K562 (cell line): ENCODE data around the gene FAM200B. TPM values are rescaled to one million over a fixed set of nuclear protein-coding genes. Genes with fewer than 3 reads are reported as not detected.

Experiments used
- CCNT2 ChIP-seq: IDR thresholded peaks from 2 replicates; pipeline ENCODE4 v1.6.1; 2011; ENCODE audit warnings: borderline replicate concordance, low read depth, mild to moderate bottlenecking, moderate library complexity, mixed read lengths, low read length; ENCODE audit not compliant: insufficient read length; ENCODE audit errors: extremely low read depth
- FIP1L1 ChIP-seq: fragments of 200-400 bp; formaldehyde crosslinking; IDR thresholded peaks from 2 replicates; pipeline ENCODE4 v1.6.1; 2018; ENCODE audit warnings: mild to moderate bottlenecking, low read depth, low read length; ENCODE audit not compliant: poor library complexity, severe bottlenecking
- GABPA ChIP-seq: fragments of 200-800 bp; sonication (Bioruptor generic); conservative IDR thresholded peaks from 2 replicates; pipeline ENCODE4 v1.6.1; 2016; ENCODE audit warnings: low read depth, missing genetic modification characterization, missing compliant biosample characterization
- ILF3 ChIP-seq: fragments of 450-650 bp; IDR thresholded peaks from 2 replicates; pipeline ENCODE4 v1.6.1; 2018; ENCODE audit warnings: antibody characterized with exemption, mild to moderate bottlenecking, moderate library complexity, borderline replicate concordance
- KLF13 ChIP-seq: fragments of 450-650 bp; IDR thresholded peaks from 2 replicates; pipeline ENCODE4 v1.6.1; 2016; ENCODE audit warnings: missing genetic modification characterization, low read depth, mild to moderate bottlenecking, missing compliant biosample characterization, moderate library complexity, borderline replicate concordance
- L3MBTL2 ChIP-seq: fragments of 450-650 bp; IDR thresholded peaks from 2 replicates; pipeline ENCODE4 v1.6.1; 2016; ENCODE audit warnings: mild to moderate bottlenecking, moderate library complexity
- MEF2D ChIP-seq: conservative IDR thresholded peaks from 2 replicates; pipeline ENCODE4 v1.6.1; 2016; ENCODE audit warnings: low read depth, missing genetic modification characterization, missing compliant biosample characterization
- MYC ChIP-seq, 2 experiments: fragments of 250-450 bp in 1 of 2; sonication (Bioruptor Pico) in 1 of 2; IDR thresholded peaks; 2 replicates each; pipeline versions ENCODE4 v1.5.1 to v1.6.1; 2012 to 2021; ENCODE audit warnings: low read depth in 2 of 2, borderline replicate concordance in 1 of 2, improper control_type of control experiment in 1 of 2, low read length in 1 of 2, mild to moderate bottlenecking in 1 of 2, moderate library complexity in 1 of 2
- PHF8 ChIP-seq: fragments of 200-600 bp; sonication (generic); IDR thresholded peaks from 2 replicates; pipeline ENCODE4 v1.6.1; 2012; ENCODE audit warnings: mixed run types, mild to moderate bottlenecking, inconsistent platforms, low read length, moderate library complexity, borderline replicate concordance
- PHTF2 ChIP-seq: fragments of 250-450 bp; sonication (Bioruptor Pico); IDR thresholded peaks from 2 replicates; pipeline ENCODE4 v1.5.0; 2021; ENCODE audit warnings: mild to moderate bottlenecking
- PTBP1 ChIP-seq: fragments of 200-400 bp; formaldehyde crosslinking; IDR thresholded peaks from 2 replicates; pipeline ENCODE4 v1.6.1; 2017; ENCODE audit warnings: low read depth, low read length
- SIN3A ChIP-seq, 2 experiments: fragments of 150-350 bp in 1 of 2; IDR thresholded peaks; 2 replicates each; pipeline ENCODE4 v1.6.1; 2011 to 2016; ENCODE audit warnings: borderline replicate concordance in 2 of 2, low read depth in 2 of 2, low read length in 2 of 2, mild to moderate bottlenecking in 2 of 2, moderate library complexity in 2 of 2; ENCODE audit not compliant: control insufficient read depth in 1 of 2
- SIN3B ChIP-seq: fragments of 450-650 bp; IDR thresholded peaks from 2 replicates; pipeline ENCODE4 v1.6.1; 2017; ENCODE audit warnings: low read depth, mild to moderate bottlenecking, moderate library complexity
- SMARCE1 ChIP-seq: fragments of 450-650 bp; IDR thresholded peaks from 2 replicates; pipeline ENCODE4 v1.7.1; 2016; ENCODE audit warnings: mild to moderate bottlenecking
- SRF ChIP-seq, 2 experiments: fragments of 250-450, 450-650 bp in 1 of 2; sonication (Bioruptor Pico) in 1 of 2; sonication (generic) in 1 of 2; formaldehyde crosslinking; IDR thresholded peaks; 2 replicates each; pipeline versions ENCODE4 v1.5.0 to v1.5.1; 2020 to 2022; ENCODE audit warnings: mild to moderate bottlenecking in 1 of 2, missing genetic modification reagents in 1 of 2
- TAF7 ChIP-seq: fragments of 450-650 bp; IDR thresholded peaks from 2 replicates; pipeline ENCODE4 v1.6.1; 2016; ENCODE audit warnings: missing genetic modification characterization, missing compliant biosample characterization
- TBP ChIP-seq: optimal IDR thresholded peaks from 2 replicates; pipeline ENCODE3; 2011; ENCODE audit warnings: low read depth, low read length, improper control_type of control experiment
- TRIM24 ChIP-seq, 2 experiments: fragments of 450-650 bp; IDR thresholded peaks; 2 replicates each; pipeline ENCODE4 v1.6.1; 2016
- ZNF197 ChIP-seq: fragments of 200-800 bp; sonication (Bioruptor generic); IDR thresholded peaks from 2 replicates; pipeline ENCODE4 v1.6.1; 2016; ENCODE audit warnings: low read depth, missing genetic modification characterization, missing compliant biosample characterization
- ZNF217 ChIP-seq: sonication (generic); formaldehyde crosslinking; IDR thresholded peaks from 2 replicates; pipeline ENCODE4 v1.8.0; 2022; ENCODE audit warnings: mild to moderate bottlenecking, missing genetic modification reagents
- polyA plus RNA-seq, 8 experiments: library from polyadenylated mRNA; depleted of rRNA in 4 of 8; stranded (reverse) in 5 of 8; unstranded in 3 of 8; fragments of >200 nt; fragmentation: Nextera tagmentation in 2 of 8; fragmentation: Illumina TruSeq in 1 of 8; extraction: Ambion mirVana in 2 of 8; extraction: Trizol in 1 of 8; gene quantifications; 2 replicates each; pipeline versions ENCODE4 v1.2.1 to v1.2.3, GENCODE V29; 2011 to 2014; ENCODE audit warnings: inconsistent platforms in 1 of 8, missing spikeins in 1 of 8
- total RNA-seq, 7 experiments: library from RNA; depleted of rRNA in 6 of 7; stranded (reverse); fragments of >200 nt in 6 of 7; fragmentation: Illumina TruSeq in 2 of 7; extraction: Trizol in 2 of 7; gene quantifications; 2 replicates each; pipeline versions ENCODE4 v1.2.1 to v1.2.3, GENCODE V29; 2011 to 2021; ENCODE audit warnings: low replicate concordance in 1 of 7
- TF ChIP-seq, protein P1 (sequence below): sonication (generic); formaldehyde crosslinking; IDR thresholded peaks from 2 replicates; pipeline ENCODE4 v1.8.0; 2022; ENCODE audit warnings: mild to moderate bottlenecking, low read depth, missing genetic modification reagents
- TF ChIP-seq, protein P2 (sequence below): IDR thresholded peaks from 2 replicates; pipeline ENCODE4 v1.6.1; 2014; ENCODE audit warnings: antibody characterized with exemption
- TF ChIP-seq, protein P3 (sequence below): fragments of 450-650 bp; formaldehyde crosslinking; IDR thresholded peaks from 2 replicates; pipeline ENCODE4 v1.4.0; 2020; ENCODE audit warnings: mild to moderate bottlenecking, moderate library complexity

Gene FAM200B
- total and polyA plus RNA-seq, 9 of the 15 experiments (the other 6 are each of a cell fraction or from before 2014, with no cell fraction given), result 17.4 to 48.0 (median 25.5) TPM

DNA sequence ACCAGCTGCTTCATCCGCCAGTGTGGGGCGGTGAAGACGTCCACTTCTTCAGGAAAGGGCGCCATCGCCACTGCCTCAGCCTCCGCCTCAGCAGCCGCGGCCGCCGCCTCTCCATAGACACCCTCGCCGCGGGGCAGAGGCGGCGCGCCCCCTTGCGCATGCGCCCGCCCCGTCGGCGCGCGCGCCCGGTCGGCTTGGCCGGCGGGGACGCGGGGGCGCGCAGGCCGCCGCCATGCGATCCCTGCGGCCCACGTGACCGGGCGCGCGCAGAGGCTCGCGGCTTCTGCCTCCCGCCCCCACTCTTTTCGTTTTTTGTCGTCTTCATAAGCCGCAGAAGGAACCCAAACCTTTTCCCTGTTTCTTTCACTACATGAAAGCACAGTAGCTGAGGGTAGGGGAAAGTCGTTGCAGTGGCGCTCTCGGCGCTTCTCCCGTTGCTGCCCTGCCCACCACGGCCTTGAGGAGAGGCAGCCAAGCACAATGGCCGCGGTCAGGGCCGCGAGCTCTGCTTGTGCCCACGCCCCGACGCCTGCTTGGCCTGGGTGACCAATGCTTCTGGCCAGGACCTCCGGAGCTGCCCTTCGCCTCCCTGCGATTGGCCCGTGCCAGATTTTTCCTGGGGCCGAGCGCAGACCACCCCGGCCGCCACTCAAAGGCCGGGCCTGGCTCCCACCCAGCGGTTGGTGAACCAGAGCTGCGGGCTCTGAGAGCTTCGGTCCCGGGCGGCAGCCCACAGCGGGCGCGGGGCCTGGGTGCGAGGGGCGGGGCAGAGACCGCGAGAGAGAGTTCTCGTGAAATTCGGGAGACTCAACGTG is 26.2 kb upstream of the FAM200B start, which contains the start of gene FBXL5 (continued):
- TF ChIP-seq FIP1L1 (peak; percentile 9), CCNT2 (peak; percentile 78), TRIM24 (IDR thresholded peaks at IDR 0.05) (0 out of 4 replicates have a peak, but pooled peaks of 1 of the 2 experiments have one; percentile 46), SIN3B (no peak), MYC (IDR thresholded peaks at IDR 0.05; ENCODE audit: low read depth, low read length) (peak; percentile 82), MYC (CRISPR knock-in tag; IDR thresholded peaks at IDR 0.05; ENCODE audit: borderline replicate concordance, low read depth) (peak; percentile 40; the same call in 1 of the 2 replicates), GABPA (tag) (peak; percentile 31; the same call in 1 of the 2 replicates), TAF7 (0 out of 2 replicates have a peak, but pooled peaks have one; percentile 32), PHF8 (peak; percentile 44), PTBP1 (no peak), MEF2D (tag) (0 out of 2 replicates have a peak, but pooled peaks have one; percentile 50), SMARCE1 (no peak), PHTF2 (CRISPR knock-in tag) (peak; percentile 37; the same call in 1 of the 2 replicates), ZNF197 (CRISPR knock-in tag) (peak; percentile 92), KLF13 (tag) (0 out of 2 replicates have a peak, but pooled peaks have one; percentile 26), SIN3A (IDR thresholded peaks at IDR 0.05; ENCODE audit: borderline replicate concordance in 2 of 2, control insufficient read depth in 1 of 2, low read depth in 2 of 2, low read length in 2 of 2) (peak in 1 of 2 experiments; percentile 33; a peak in 1 of 4 replicates), ILF3 (no peak), SRF (CRISPR knock-in tag; IDR thresholded peaks at IDR 0.05) (no peak), ZNF217 (no peak), TBP (peak; percentile 61), L3MBTL2 (peak; percentile 96)
- TF ChIP-seq, protein P1, sequence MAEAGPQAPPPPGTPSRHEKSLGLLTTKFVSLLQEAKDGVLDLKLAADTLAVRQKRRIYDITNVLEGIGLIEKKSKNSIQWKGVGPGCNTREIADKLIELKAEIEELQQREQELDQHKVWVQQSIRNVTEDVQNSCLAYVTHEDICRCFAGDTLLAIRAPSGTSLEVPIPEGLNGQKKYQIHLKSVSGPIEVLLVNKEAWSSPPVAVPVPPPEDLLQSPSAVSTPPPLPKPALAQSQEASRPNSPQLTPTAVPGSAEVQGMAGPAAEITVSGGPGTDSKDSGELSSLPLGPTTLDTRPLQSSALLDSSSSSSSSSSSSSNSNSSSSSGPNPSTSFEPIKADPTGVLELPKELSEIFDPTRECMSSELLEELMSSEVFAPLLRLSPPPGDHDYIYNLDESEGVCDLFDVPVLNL (CRISPR knock-in tag), result no peak
- TF ChIP-seq, protein P2, sequence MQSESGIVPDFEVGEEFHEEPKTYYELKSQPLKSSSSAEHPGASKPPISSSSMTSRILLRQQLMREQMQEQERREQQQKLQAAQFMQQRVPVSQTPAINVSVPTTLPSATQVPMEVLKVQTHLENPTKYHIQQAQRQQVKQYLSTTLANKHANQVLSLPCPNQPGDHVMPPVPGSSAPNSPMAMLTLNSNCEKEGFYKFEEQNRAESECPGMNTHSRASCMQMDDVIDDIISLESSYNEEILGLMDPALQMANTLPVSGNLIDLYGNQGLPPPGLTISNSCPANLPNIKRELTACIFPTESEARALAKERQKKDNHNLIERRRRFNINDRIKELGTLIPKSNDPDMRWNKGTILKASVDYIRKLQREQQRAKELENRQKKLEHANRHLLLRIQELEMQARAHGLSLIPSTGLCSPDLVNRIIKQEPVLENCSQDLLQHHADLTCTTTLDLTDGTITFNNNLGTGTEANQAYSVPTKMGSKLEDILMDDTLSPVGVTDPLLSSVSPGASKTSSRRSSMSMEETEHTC, result 0 out of 2 replicates have a peak, but pooled peaks have one; percentile 33
- TF ChIP-seq, protein P3, sequence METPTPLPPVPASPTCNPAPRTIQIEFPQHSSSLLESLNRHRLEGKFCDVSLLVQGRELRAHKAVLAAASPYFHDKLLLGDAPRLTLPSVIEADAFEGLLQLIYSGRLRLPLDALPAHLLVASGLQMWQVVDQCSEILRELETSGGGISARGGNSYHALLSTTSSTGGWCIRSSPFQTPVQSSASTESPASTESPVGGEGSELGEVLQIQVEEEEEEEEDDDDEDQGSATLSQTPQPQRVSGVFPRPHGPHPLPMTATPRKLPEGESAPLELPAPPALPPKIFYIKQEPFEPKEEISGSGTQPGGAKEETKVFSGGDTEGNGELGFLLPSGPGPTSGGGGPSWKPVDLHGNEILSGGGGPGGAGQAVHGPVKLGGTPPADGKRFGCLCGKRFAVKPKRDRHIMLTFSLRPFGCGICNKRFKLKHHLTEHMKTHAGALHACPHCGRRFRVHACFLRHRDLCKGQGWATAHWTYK (CRISPR knock-in tag), result peak; percentile 83
